Liver (tissue), 9 donors: ENCODE results near the gene SHH. TPM values are rescaled to one million over a fixed set of nuclear protein-coding genes. Genes with fewer than 3 reads are reported as not detected.

Source experiments
- DNase-seq: peaks from one replicate; pipeline ENCODE4 v3.0.0-alpha.2; 2017; ENCODE audit warnings: low spot score
- H3K27ac ChIP-seq, 2 donors: one replicate each; pipeline ENCODE4 v1.7.0; 2013; ENCODE audit warnings: inconsistent platforms in 2 of 2, low read length in 2 of 2, control low read depth in 1 of 2, low read depth in 1 of 2, mild to moderate bottlenecking in 1 of 2
- H3K27me3 ChIP-seq, 4 donors: one replicate each; pipeline versions ENCODE4 v1.6.1 to v1.7.0; 2013; ENCODE audit warnings: low read length in 3 of 4, inconsistent platforms in 1 of 4, mild to moderate bottlenecking in 1 of 4, moderate library complexity in 1 of 4; ENCODE audit not compliant: control insufficient read depth in 4 of 4, insufficient read depth in 4 of 4
- H3K36me3 ChIP-seq, 4 donors: one replicate each; pipeline versions ENCODE4 v1.6.1 to v1.7.0; 2013; ENCODE audit warnings: low read length in 3 of 4, mild to moderate bottlenecking in 3 of 4, low read depth in 1 of 4, moderate library complexity in 1 of 4; ENCODE audit not compliant: control insufficient read depth in 4 of 4, insufficient read depth in 3 of 4
- H3K4me1 ChIP-seq, 4 donors: one replicate each; pipeline versions ENCODE4 v1.6.1 to v1.7.0; 2013; ENCODE audit warnings: low read length in 3 of 4, mild to moderate bottlenecking in 3 of 4, moderate library complexity in 1 of 4; ENCODE audit not compliant: control insufficient read depth in 4 of 4, insufficient read depth in 4 of 4
- H3K4me3 ChIP-seq, 3 donors: one replicate each; pipeline versions ENCODE4 v1.6.1 to v1.7.0; 2013; ENCODE audit warnings: low read length in 3 of 3, control low read depth in 1 of 3, low read depth in 1 of 3, mild to moderate bottlenecking in 1 of 3
- H3K9ac ChIP-seq, 2 donors: one replicate each; pipeline ENCODE4 v1.7.0; 2013; ENCODE audit warnings: low read length in 2 of 2, mild to moderate bottlenecking in 2 of 2, moderate library complexity in 2 of 2, control low read depth in 1 of 2, low read depth in 1 of 2
- H3K9me3 ChIP-seq, 4 donors: one replicate each; pipeline versions ENCODE4 v1.6.1 to v1.7.0; 2013; ENCODE audit warnings: low read length in 3 of 4; ENCODE audit not compliant: control insufficient read depth in 4 of 4
- EGR1 ChIP-seq, 2 donors: IDR thresholded peaks; 2 replicates each; pipeline ENCODE4 v1.6.1; 2016 to 2018; ENCODE audit warnings: antibody characterized with exemption in 2 of 2, low read depth in 2 of 2
- HNF4A ChIP-seq, 2 donors: conservative IDR thresholded peaks; 2 replicates each; pipeline ENCODE4 v1.6.1; 2016; ENCODE audit warnings: antibody characterized with exemption in 2 of 2, mild to moderate bottlenecking in 2 of 2
- NR2F2 ChIP-seq: IDR thresholded peaks from 2 replicates; pipeline ENCODE4 v1.6.1; 2016; ENCODE audit warnings: antibody characterized with exemption
- RAD21 ChIP-seq, 2 donors: IDR thresholded peaks; 2 replicates each; pipeline ENCODE4 v1.6.1; 2016; ENCODE audit warnings: antibody characterized with exemption in 2 of 2, mild to moderate bottlenecking in 2 of 2
- TAF1 ChIP-seq: conservative IDR thresholded peaks from 2 replicates; pipeline ENCODE4 v1.6.1; 2016; ENCODE audit warnings: antibody characterized with exemption, mild to moderate bottlenecking
- YY1 ChIP-seq: IDR thresholded peaks from 2 replicates; pipeline ENCODE4 v1.6.1; 2016; ENCODE audit warnings: antibody characterized with exemption, mild to moderate bottlenecking
- ZBTB33 ChIP-seq: IDR thresholded peaks from 2 replicates; pipeline ENCODE4 v1.6.1; 2016; ENCODE audit warnings: antibody characterized with exemption
- WGBS: extraction: QIAGEN DNeasy Blood & Tissue Kit; methylation state at CpG from one replicate; pipeline ENCODE4 v1.1.7; 2013; 5-methylcytosine and 5-hydroxymethylcytosine counted together
- polyA plus RNA-seq, 2 donors: library from polyadenylated mRNA; stranded (reverse) in 1 of 2; unstranded in 1 of 2; fragments of 200-250 nt in 1 of 2; fragments of >200 nt in 1 of 2; fragmentation: Nextera tagmentation in 1 of 2; extraction: Ambion mirVana in 1 of 2; gene quantifications; one replicate each; pipeline versions ENCODE4 v1.2.1 to v1.2.3, GENCODE V29; 2013 to 2015
- total RNA-seq, 2 donors: library from RNA; depleted of rRNA; stranded (reverse); fragments of >200 nt; gene quantifications; one replicate each; pipeline ENCODE4 v1.2.3, GENCODE V29; 2014
- TF ChIP-seq, protein P1 (sequence below): IDR thresholded peaks from 2 replicates; pipeline ENCODE4 v1.6.1; 2016; ENCODE audit warnings: antibody characterized with exemption, mild to moderate bottlenecking
- TF ChIP-seq, protein P2 (sequence below): fragments of 150-350 bp; IDR thresholded peaks from 2 replicates; pipeline ENCODE4 v1.5.1; 2017; ENCODE audit warnings: improper control_type of control experiment, low read depth, low read length; ENCODE audit not compliant: missing input control
- donor health status: healthy.
- donor health status: healthy.
- donor health status: healthy.
- donor health status: healthy.
- donor health status: healthy.

Gene SHH
- total and polyA plus RNA-seq, 4 donors: 3.9 to 10.0 (median 5.2) TPM

DNA sequence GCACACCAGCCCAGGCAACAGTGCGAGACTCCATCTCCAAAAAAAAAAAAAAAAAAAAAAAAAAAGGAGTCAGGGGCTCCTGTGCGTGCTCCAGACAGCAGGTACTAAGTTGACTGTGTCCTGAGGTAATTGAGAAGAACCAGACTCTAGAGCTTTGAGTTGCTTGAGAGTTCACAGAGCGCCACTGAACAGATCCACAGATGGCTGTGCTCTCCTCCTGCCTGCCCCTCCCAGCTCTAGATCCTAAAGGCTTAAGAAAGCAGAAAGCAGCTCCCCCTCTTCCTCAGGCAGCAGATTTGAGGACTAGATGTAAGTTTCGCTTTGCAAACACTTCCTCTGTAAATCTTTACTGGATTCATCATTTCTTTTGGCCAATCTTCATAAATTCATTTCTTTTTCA lies 38.7 kb downstream of the SHH start:
- H3K27ac ChIP-seq: no peak overlapping the region
- peaks cover 17 to 70% (median 44%) of the 10 kb centered on the region in 4 donors for H3K36me3 ChIP-seq
- DNase-seq: no peak
- no peaks in the 10 kb centered on the region for H3K9me3 ChIP-seq
- 97% methylated on average over 4 of the region's 4 CpGs for WGBS
- H3K27me3 ChIP-seq: no peaks in the 10 kb centered on the region
- no peaks in the 10 kb centered on the region for H3K4me1 ChIP-seq
- H3K9ac ChIP-seq: no peak overlapping the region
- TF ChIP-seq ZBTB33 (no peak), EGR1 (IDR thresholded peaks at IDR 0.05; ENCODE audit: low read depth in 2 of 2) (no peak), YY1 (no peak), RAD21 (IDR thresholded peaks at IDR 0.05) (no peak)
- TF ChIP-seq, protein P1, sequence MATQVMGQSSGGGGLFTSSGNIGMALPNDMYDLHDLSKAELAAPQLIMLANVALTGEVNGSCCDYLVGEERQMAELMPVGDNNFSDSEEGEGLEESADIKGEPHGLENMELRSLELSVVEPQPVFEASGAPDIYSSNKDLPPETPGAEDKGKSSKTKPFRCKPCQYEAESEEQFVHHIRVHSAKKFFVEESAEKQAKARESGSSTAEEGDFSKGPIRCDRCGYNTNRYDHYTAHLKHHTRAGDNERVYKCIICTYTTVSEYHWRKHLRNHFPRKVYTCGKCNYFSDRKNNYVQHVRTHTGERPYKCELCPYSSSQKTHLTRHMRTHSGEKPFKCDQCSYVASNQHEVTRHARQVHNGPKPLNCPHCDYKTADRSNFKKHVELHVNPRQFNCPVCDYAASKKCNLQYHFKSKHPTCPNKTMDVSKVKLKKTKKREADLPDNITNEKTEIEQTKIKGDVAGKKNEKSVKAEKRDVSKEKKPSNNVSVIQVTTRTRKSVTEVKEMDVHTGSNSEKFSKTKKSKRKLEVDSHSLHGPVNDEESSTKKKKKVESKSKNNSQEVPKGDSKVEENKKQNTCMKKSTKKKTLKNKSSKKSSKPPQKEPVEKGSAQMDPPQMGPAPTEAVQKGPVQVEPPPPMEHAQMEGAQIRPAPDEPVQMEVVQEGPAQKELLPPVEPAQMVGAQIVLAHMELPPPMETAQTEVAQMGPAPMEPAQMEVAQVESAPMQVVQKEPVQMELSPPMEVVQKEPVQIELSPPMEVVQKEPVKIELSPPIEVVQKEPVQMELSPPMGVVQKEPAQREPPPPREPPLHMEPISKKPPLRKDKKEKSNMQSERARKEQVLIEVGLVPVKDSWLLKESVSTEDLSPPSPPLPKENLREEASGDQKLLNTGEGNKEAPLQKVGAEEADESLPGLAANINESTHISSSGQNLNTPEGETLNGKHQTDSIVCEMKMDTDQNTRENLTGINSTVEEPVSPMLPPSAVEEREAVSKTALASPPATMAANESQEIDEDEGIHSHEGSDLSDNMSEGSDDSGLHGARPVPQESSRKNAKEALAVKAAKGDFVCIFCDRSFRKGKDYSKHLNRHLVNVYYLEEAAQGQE: no peak
- no peak overlapping the region for H3K4me3 ChIP-seq

- no peaks in the 10 kb centered on the region for H3K27me3 ChIP-seq
- no peak overlapping the region for H3K9ac ChIP-seq
- H3K36me3 ChIP-seq: peaks cover 25 to 73% (median 53%) of the 10 kb centered on the region in 4 donors
- no peak overlapping the region for H3K27ac ChIP-seq
- peak; percentile 22 for DNase-seq
- H3K4me1 ChIP-seq: no peaks in the 10 kb centered on the region
- WGBS: 87% methylated on average over 6 of the region's 6 CpGs
- no peak overlapping the region for H3K4me3 ChIP-seq
- no peaks in the 10 kb centered on the region for H3K9me3 ChIP-seq
- TF ChIP-seq NR2F2 (no peak), TAF1 (no peak), ZBTB33 (no peak), HNF4A (conservative IDR thresholded peaks at IDR 0.05) (no peak)
- TF ChIP-seq, protein P2, sequence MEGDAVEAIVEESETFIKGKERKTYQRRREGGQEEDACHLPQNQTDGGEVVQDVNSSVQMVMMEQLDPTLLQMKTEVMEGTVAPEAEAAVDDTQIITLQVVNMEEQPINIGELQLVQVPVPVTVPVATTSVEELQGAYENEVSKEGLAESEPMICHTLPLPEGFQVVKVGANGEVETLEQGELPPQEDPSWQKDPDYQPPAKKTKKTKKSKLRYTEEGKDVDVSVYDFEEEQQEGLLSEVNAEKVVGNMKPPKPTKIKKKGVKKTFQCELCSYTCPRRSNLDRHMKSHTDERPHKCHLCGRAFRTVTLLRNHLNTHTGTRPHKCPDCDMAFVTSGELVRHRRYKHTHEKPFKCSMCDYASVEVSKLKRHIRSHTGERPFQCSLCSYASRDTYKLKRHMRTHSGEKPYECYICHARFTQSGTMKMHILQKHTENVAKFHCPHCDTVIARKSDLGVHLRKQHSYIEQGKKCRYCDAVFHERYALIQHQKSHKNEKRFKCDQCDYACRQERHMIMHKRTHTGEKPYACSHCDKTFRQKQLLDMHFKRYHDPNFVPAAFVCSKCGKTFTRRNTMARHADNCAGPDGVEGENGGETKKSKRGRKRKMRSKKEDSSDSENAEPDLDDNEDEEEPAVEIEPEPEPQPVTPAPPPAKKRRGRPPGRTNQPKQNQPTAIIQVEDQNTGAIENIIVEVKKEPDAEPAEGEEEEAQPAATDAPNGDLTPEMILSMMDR: no peak
These were observed 42.0 kb downstream of the SHH start for GRCh38 chr7:155770241-155770640.
